ENCODE data around the gene AZU1.
"Not testable (repeated sequence)": the region's sequence is repeated elsewhere in the genome, so short reads cannot be mapped to it uniquely, and the experiment has no call there.

The AZU1 gene

DNA sequence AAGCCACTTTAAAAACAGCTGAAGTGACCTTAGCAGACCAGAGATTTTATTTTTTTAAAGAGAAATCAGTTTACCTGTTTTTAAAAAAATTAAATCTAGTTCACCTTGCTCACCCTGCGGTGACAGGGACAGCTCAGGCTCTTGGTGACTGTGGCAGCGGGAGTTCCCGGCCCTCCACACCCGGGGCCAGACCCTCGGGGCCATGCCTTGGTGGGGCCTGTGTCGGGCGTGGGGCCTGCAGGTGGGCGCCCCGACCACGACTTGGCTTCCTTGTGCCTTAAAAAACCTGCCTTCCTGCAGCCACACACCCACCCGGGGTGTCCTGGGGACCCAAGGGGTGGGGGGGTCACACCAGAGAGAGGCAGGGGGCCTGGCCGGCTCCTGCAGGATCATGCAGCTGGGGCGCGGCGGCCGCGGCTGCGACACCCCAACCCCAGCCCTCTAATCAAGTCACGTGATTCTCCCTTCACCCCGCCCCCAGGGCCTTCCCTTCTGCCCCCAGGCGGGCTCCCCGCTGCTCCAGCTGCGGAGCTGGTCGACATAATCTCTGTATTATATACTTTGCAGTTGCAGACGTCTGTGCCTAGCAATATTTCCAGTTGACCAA, 16.7 kb upstream of the AZU1 start:
- DNase-seq = no peak

DNA sequence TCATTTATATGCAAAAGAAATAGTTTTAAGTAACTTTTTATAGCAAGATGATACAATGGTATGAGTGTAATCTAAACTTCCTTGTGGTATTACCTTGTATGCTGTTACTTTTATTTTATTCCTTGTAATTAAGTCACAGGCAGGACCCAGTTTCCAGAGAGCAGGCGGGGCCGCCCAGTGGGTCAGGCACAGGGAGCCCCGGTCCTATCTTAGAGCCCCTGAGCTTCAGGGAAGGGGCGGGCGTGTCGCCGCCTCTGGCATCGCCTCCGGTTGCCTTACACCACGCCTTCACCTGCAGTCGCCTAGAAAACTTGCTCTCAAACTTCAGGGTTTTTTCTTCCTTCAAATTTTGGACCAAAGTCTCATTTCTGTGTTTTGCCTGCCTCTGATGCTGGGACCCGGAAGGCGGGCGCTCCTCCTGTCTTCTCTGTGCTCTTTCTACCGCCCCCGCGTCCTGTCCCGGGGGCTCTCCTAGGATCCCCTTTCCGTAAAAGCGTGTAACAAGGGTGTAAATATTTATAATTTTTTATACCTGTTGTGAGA, 16.1 kb upstream of the AZU1 start:
- DNase-seq = no peak

- DNase-seq = no peak
These were observed 15.4 kb upstream of the AZU1 start for GRCh38 chr19:812049-812746.

- no peak for DNase-seq
These were observed 14.9 kb upstream of the AZU1 start for GRCh38 chr19:812747-813218.

DNA sequence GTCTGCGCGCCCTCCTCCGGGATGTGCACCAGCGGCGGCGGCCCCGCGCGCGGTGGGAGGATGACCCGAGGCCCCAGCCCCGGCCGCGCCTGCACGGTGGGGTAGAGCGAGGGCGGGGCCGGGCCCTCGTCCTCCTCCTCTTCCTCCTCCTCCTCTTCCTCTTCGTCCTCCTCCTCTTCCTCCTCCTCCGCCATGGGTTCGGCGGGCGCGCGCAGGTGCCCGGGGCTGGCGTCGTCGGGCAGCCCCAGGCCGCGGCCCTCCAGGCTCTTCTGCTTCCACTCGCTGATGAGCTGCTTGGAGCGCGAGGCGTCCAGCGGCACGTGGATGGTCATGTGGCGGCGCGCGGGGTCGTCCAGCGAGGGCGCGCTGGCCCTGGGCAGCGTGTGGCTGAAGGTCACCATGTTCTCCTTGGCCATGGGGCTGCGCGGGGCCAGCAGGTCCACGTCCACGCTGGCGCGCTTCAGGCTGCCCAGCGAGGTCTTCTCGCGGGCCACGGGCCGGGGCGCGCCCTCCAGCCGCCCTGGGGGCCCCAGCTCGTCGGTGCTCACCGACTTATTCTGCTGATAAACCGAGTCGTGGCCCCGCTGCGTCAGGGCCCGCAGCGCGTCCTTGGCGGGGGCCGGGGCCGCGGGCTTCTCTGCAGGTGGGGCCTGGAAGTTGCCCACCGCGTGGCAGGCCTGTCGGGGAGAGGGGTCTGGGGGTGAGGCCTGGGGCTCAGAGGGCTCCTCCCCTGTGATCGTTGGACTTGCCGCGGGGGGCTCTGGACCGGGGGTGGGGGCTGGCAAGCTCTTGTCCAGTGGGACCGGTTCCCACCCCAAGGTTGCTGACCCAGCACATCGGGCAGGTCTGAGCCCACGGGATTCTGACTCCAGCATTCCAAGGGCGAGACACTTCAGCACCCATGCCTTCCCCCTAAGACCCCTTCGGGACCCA, 14.2 kb upstream of the AZU1 start:
- DNase-seq = no peak

DNA sequence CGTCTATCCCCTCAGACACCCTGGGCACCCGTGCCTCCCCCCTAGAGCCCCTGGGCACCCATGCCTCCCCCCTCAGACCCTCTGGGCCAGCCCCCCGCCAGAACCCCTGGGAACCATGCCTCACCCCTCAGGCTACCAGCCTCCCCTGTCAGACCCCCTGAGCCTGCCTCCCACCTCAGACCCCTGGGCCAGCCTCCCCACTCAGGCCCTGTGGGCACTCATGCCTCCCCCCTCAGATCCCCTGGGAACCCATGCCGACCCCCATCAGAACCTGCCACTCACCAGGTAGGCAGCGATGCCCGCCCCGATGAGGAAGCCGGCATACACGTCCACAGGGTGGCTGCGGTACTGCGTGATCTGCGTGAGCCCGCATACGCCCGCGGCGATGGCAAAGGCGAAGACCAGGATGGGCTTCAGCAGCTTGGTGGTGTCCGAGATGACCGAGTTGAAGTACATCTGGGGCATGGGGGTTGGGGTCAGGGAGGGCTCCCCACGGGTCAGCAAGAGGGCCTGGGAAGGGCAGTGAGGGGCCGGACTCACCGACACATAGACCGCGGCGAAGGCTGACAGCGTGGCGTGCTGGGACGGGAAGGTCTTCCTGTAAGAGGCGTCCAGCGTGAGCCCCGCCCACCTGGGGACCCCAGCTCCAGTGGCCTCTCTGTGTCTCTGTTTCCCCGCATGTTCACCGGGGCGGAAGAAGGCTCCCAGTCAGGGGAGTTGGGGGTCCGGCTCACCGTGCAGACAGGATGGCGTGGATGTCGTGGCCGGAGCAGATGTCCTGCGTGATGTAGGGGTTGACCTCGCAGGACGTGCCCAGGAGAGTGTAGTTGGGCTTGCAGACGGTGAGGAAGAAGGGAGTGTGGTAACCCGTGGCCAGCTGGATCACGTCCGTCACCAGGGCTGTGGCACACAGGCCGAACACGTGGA, 13.2 kb upstream of the AZU1 start:
- DNase-seq = no peak

GRCh38 chr19:815079-815774, 12.4 kb upstream of the AZU1 start:
- DNase-seq = no peak

GRCh38 chr19:815775-816499, 11.7 kb upstream of the AZU1 start:
- DNase-seq = no peak

DNA sequence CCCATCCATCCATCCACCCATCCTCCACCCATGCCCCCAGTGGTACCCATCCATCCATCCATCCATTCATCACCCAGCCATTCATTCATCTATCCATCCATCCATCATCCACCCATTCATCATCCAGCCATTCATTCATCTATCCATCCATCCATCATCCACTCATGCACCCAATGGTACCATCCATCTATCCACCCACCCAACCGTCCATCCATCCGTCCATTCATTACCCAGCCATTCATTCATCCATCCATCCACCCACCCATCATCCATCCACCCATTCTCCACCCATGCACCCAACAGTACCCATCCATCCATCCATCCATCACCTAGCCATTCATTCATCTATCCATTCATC, 11.2 kb upstream of the AZU1 start:
- DNase-seq = no peak

DNA sequence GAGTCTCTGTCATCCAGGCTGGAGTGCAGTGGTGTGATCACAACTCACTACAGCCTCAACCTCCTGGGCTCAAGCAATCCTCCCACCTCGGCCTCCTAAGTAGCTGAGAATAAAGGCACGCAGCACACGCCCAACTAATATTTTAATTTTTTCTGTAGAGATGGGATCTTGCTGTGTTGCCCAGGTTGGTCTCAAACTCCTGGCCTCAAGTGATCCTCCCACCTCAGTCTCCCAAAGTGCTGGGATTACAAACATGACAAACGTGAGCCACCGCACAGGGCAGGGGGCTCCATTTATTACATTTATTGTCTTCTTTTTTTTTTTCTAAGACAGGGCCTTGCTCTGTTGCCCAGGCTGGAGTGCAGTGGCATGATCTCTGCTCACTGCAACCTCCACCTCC, 7.4 kb upstream of the AZU1 start:
- not testable (repeated sequence) for DNase-seq

DNA sequence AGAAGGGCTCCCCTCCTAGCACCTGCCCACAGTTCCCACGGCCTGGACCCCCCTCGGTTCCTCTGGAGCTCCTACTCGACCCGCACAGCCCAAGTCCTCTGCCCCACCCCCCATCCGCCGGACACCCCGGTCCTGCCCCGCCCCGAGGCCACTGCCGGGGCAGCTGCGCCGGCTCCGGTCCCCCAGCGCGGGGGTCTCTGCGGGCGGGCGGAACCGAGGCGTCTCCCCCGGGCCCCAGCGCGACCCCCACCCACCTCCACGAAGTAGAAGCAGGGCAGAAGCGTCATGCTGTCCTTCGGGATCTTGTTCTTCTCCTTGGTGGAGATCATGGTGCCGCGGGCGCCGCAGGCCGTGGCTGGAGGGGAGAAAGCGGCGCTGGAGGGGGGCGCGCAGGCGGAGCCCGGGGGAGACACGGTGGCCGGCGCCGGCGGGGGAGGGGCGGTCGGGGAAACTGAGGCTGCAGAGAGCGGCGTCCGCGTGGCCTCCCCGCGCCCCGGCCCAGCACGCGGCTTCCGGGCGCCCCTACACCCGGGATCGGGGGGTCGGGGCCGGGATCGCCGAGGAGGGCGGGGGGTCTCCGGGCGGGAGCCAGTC, 6.3 kb upstream of the AZU1 start:
- no peak for DNase-seq

- no peak for DNase-seq
These were observed 5.7 kb upstream of the AZU1 start, which contains the start of gene PLPPR3 for GRCh38 chr19:821825-822503. TSS of gene PLPPR3 (minus strand) at chr19:821955. CDS start at chr19:821559, 396 bp downstream.

GRCh38 chr19:823565-824121, 4.0 kb upstream of the AZU1 start:
- no peak for DNase-seq

GRCh38 chr19:824885-825284, 2.8 kb upstream of the AZU1 start:
- no peak for DNase-seq

GRCh38 chr19:825897-826644, 1.6 kb upstream of the AZU1 start:
- no peak for DNase-seq

GRCh38 chr19:827314-827709, 325 bp upstream of the AZU1 start:
- no peak for DNase-seq

- no peak for DNase-seq
These were observed 1.6 kb downstream of the AZU1 start for GRCh38 chr19:829129-829758.
